Measurements from ENCODE around the gene PLOD3.
A peak's percentile ranks its signal among the peaks of the same experiment; 100 is the strongest.

The PLOD3 gene

GRCh38 chr7:101218236-101219125 is 1.1 kb upstream of the PLOD3 start:
- CTCF ChIA-PET, result interaction anchor here (0.9 to 9.8 kb wide), 16 partner anchors 8 to 513 kb away, joined by 3 to 105 read pairs (median 6); partner anchors contain the start of genes CLDN15, FIS1 and POP7
- no peak for TF ChIP-seq CTCF (IDR thresholded peaks at IDR 0.05; ENCODE audit: insufficient read depth, low read length, missing control alignments)
- peak overlapping the region; percentile 91 for H3K4me3 ChIP-seq (ENCODE audit: low read depth, low read length)
- POLR2A ChIA-PET, result interaction anchor here (0.6 to 2.3 kb wide), 13 partner anchors 8 to 344 kb away, joined by 3 to 14 read pairs (median 6); partner anchors contain the start of genes FIS1, SERPINE1, SRRT and TRIM56
- DNase-seq (ENCODE audit: low read depth, low spot score), result no peak

- POLR2A ChIA-PET, result interaction anchor here (0.7 to 2.3 kb wide), 10 partner anchors 8 to 90 kb away, joined by 3 to 14 read pairs (median 6); partner anchors contain the start of genes FIS1, SERPINE1 and VGF
- DNase-seq (ENCODE audit: low read depth, low spot score), result no peak
- CTCF ChIA-PET, result interaction anchor here (0.7 to 9.8 kb wide), 16 partner anchors 8 to 76 kb away, joined by 3 to 105 read pairs (median 6); partner anchors contain the start of gene FIS1
- peak; percentile 15 for TF ChIP-seq CTCF (IDR thresholded peaks at IDR 0.05; ENCODE audit: insufficient read depth, low read length, missing control alignments)
- peak overlapping the region; percentile 91 for H3K4me3 ChIP-seq (ENCODE audit: low read depth, low read length)
Observed at GRCh38 chr7:101216860-101217387, 457 bp downstream of the PLOD3 start.

GRCh38 chr7:101216001-101216859 is 1.2 kb downstream of the PLOD3 start:
- no peak for DNase-seq (ENCODE audit: low read depth, low spot score)
- ChIA-PET POLR2A (interaction anchor here (0.7 to 2.3 kb wide), 4 partner anchors 11 to 14 kb away, joined by 3 to 11 read pairs (median 6); no protein-coding TSS in a partner anchor), CTCF (interaction anchor here (1.0 to 9.8 kb wide), 9 partner anchors 11 to 76 kb away, joined by 3 to 105 read pairs (median 12); partner anchors contain the start of gene FIS1)
- H3K4me3 ChIP-seq (ENCODE audit: low read depth, low read length), result peak overlapping the region; percentile 91
- no peak for TF ChIP-seq CTCF (IDR thresholded peaks at IDR 0.05; ENCODE audit: insufficient read depth, low read length, missing control alignments)

- ChIA-PET CTCF (interaction anchor here (9.8 kb wide), 1 partner anchor 18 kb away, joined by 105 read pairs; no protein-coding TSS in a partner anchor), POLR2A (interaction anchor here (1.1 kb wide), 1 partner anchor 32 kb away, joined by 3 read pairs; no protein-coding TSS in a partner anchor)
- no peak for DNase-seq (ENCODE audit: low read depth, low spot score)
Observed at GRCh38 chr7:101212014-101212413, 5.4 kb downstream of the PLOD3 start.

GRCh38 chr7:101211501-101211900 is 5.9 kb downstream of the PLOD3 start:
- DNase-seq (ENCODE audit: low read depth, low spot score), result no peak
- POLR2A ChIA-PET, result no interaction called here
- H3K4me3 ChIP-seq (ENCODE audit: low read depth, low read length), result no peak overlapping the region
- TF ChIP-seq CTCF (IDR thresholded peaks at IDR 0.05; ENCODE audit: insufficient read depth, low read length, missing control alignments), result no peak
- CTCF ChIA-PET, result interaction anchor here (1.6 to 9.8 kb wide), 3 partner anchors 18 to 71 kb away, joined by 4 to 105 read pairs (median 5); no protein-coding TSS in a partner anchor

More at GRCh38 chr7:101212014-101212413, 5.4 kb downstream of the PLOD3 start:
- no peak for TF ChIP-seq CTCF (IDR thresholded peaks at IDR 0.05; ENCODE audit: insufficient read depth, low read length, missing control alignments)
- no peak overlapping the region for H3K4me3 ChIP-seq (ENCODE audit: low read depth, low read length)
